Body of pancreas (tissue), 4 donors: ENCODE data around the gene TSC22D2. TPM values are rescaled to one million over a fixed set of nuclear protein-coding genes. Genes with fewer than 3 reads are reported as not detected.

Source experiments
- ATAC-seq: fragments of 150-250 bp; one replicate; pipeline ENCODE4 v1.9.1; 2016
- DNase-seq, 4 donors: peaks; one replicate each; pipeline ENCODE4 v3.0.0-alpha.2; 2019
- H3K27ac ChIP-seq, 4 donors: fragments of 200-600 bp; sonication (generic); 1 replicate in 3 of 4; 2 replicates in 1 of 4; pipeline versions ENCODE4 v1.5.1 to v1.6.1; 2016 to 2019; ENCODE audit warnings: mild to moderate bottlenecking in 1 of 4, mixed read lengths in 1 of 4, moderate library complexity in 1 of 4
- H3K27me3 ChIP-seq, 2 donors: fragments of 200-600 bp; sonication (generic); one replicate each; pipeline ENCODE4 v1.6.0; 2016; ENCODE audit warnings: mild to moderate bottlenecking in 1 of 2
- H3K36me3 ChIP-seq, 2 donors: fragments of 200-600 bp; sonication (generic); replicated peaks in 1 of 2; 2 replicates each; pipeline ENCODE4 v1.5.1; 2016; ENCODE audit warnings: low read depth in 2 of 2; ENCODE audit not compliant: insufficient read depth in 1 of 2
- H3K4me1 ChIP-seq: fragments of 200-600 bp; sonication (generic); one replicate; pipeline ENCODE4 v1.6.0; 2016
- H3K4me3 ChIP-seq, 2 donors: fragments of 200-600 bp; sonication (generic); 1 replicate in 1 of 2; 2 replicates in 1 of 2; pipeline ENCODE4 v1.5.1; 2016 to 2019
- H3K9me3 ChIP-seq, 3 donors: fragments of 200-600 bp; sonication (generic); 1 replicate in 2 of 3; 2 replicates in 1 of 3; pipeline ENCODE4 v1.5.1; 2016
- CTCF ChIP-seq, 7 experiments: fragments of 450-650 bp in 4 of 7; fragments of 200-600 bp in 3 of 7; sonication (generic) in 3 of 7; IDR thresholded peaks; one replicate each; pipeline ENCODE4 v1.5.1; 2016 to 2019; ENCODE audit warnings: antibody characterized with exemption in 7 of 7
- POLR2A ChIP-seq, 3 donors: fragments of 450-650 bp; IDR thresholded peaks; one replicate each; pipeline ENCODE4 v1.6.1; 2016; ENCODE audit warnings: antibody characterized with exemption in 3 of 3, mild to moderate bottlenecking in 2 of 3
- WGBS, 2 donors: methylation state at CpG; one replicate each; pipeline ENCODE4 v1.1.5; 2017; 5-methylcytosine and 5-hydroxymethylcytosine counted together
- intact Hi-C: fragments of 100-400 bp; cut with DNase I; formaldehyde crosslinking; loops from one replicate; pipeline ENCODE4 v1.15.1; 2023
- total RNA-seq, 2 donors: library from RNA; depleted of rRNA; stranded (reverse); fragments of >200 nt; gene quantifications; one replicate each; pipeline ENCODE4 v1.1.0, GENCODE V29; 2016

Gene TSC22D2
- total RNA-seq, 2 donors from 2014 or later = 9.1 to 15.8 TPM

GRCh38 chr3:150460484-150460883, 52.4 kb downstream of the TSC22D2 start:
- peak overlapping the region in 1 of 4 donors; percentile 43 for H3K27ac ChIP-seq
- TF ChIP-seq POLR2A (IDR thresholded peaks at IDR 0.05) (no peak), CTCF (IDR thresholded peaks at IDR 0.05) (no peak)
- DNase-seq (no peak), ATAC-seq (no peak)
- peaks cover 0 to 2% of the 10 kb centered on the region in 2 donors for H3K36me3 ChIP-seq
- H3K4me1 ChIP-seq = peaks cover 14% of the 10 kb centered on the region
- no peaks in the 10 kb centered on the region for H3K27me3 ChIP-seq
- intact Hi-C loops = no loop called here
- WGBS, 2 donors = 33 to 51% methylated on average over 1 of the region's 1 CpG
- H3K9me3 ChIP-seq = no peaks in the 10 kb centered on the region
- no peak overlapping the region for H3K4me3 ChIP-seq

GRCh38 chr3:150461399-150461798, 53.3 kb downstream of the TSC22D2 start:
- intact Hi-C loops = no loop called here
- H3K36me3 ChIP-seq = peaks cover 0 to 2% of the 10 kb centered on the region in 2 donors

GRCh38 chr3:150462108-150462507, 54.0 kb downstream of the TSC22D2 start:
- Histone ChIP-seq H3K9me3 (no peaks in the 10 kb centered on the region), H3K36me3 (peaks cover 0 to 2% of the 10 kb centered on the region in 2 donors), H3K27me3 (no peaks in the 10 kb centered on the region), H3K4me3 (no peak overlapping the region), H3K4me1 (peaks cover 14% of the 10 kb centered on the region), H3K27ac (peak overlapping the region in 1 of 4 donors; percentile 43)
- intact Hi-C loops = no loop called here
- 95 to 97% methylated on average over 1 of the region's 1 CpG for WGBS, 2 donors
- TF ChIP-seq CTCF (IDR thresholded peaks at IDR 0.05) (no peak), POLR2A (IDR thresholded peaks at IDR 0.05) (no peak)
- no peak for DNase-seq
- ATAC-seq = no peak

More at GRCh38 chr3:150461399-150461798, 53.3 kb downstream of the TSC22D2 start:
- ATAC-seq = no peak
- Histone ChIP-seq H3K27ac (peak overlapping the region in 2 of 4 donors; percentile 5 to 43), H3K27me3 (no peaks in the 10 kb centered on the region), H3K4me1 (peaks cover 14% of the 10 kb centered on the region), H3K9me3 (no peaks in the 10 kb centered on the region), H3K4me3 (no peak overlapping the region)
- TF ChIP-seq POLR2A (IDR thresholded peaks at IDR 0.05) (no peak), CTCF (IDR thresholded peaks at IDR 0.05) (no peak)
- DNase-seq = no peak
- 29 to 32% methylated on average over 4 of the region's 4 CpGs for WGBS, 2 donors

- ATAC-seq (no peak), DNase-seq (no peak)
- Histone ChIP-seq H3K4me3 (no peak overlapping the region), H3K9me3 (no peaks in the 10 kb centered on the region), H3K27me3 (no peaks in the 10 kb centered on the region), H3K4me1 (peaks cover 15% of the 10 kb centered on the region), H3K27ac (no peak overlapping the region), H3K36me3 (no peaks in the 10 kb centered on the region)
- TF ChIP-seq POLR2A (IDR thresholded peaks at IDR 0.05) = no peak
- WGBS, 2 donors = 93 to 94% methylated on average over 2 of the region's 2 CpGs
- intact Hi-C loops = no loop called here
Observed at GRCh38 chr3:150464684-150465083, 56.6 kb downstream of the TSC22D2 start.

GRCh38 chr3:150467381-150467780, 59.3 kb downstream of the TSC22D2 start:
- no peaks in the 10 kb centered on the region for H3K27me3 ChIP-seq
- H3K4me3 ChIP-seq = no peak overlapping the region
- no peak for TF ChIP-seq POLR2A (IDR thresholded peaks at IDR 0.05)
- TF ChIP-seq CTCF (IDR thresholded peaks at IDR 0.05) = no peak
- ATAC-seq (no peak), DNase-seq (no peak)
- no peaks in the 10 kb centered on the region for H3K36me3 ChIP-seq
- H3K9me3 ChIP-seq = no peaks in the 10 kb centered on the region
- H3K4me1 ChIP-seq = peaks cover 14% of the 10 kb centered on the region
- intact Hi-C loops = no loop called here
- no peak overlapping the region for H3K27ac ChIP-seq
- 80 to 92% methylated on average over 1 of the region's 1 CpG for WGBS, 2 donors
